Skeletal muscle satellite cell (primary cell): ENCODE data around the gene E2F6.

Source experiments
- H3K27me3 ChIP-seq: 2 replicates; pipeline ENCODE4 v1.7.0; 2013; ENCODE audit warnings: low read length; ENCODE audit not compliant: control insufficient read depth, insufficient read depth
- H3K36me3 ChIP-seq: 2 replicates; pipeline ENCODE4 v1.7.0; 2013; ENCODE audit warnings: mild to moderate bottlenecking, control low read depth, low read length; ENCODE audit not compliant: insufficient read depth
- H3K4me1 ChIP-seq: 2 replicates; pipeline ENCODE4 v1.7.0; 2013; ENCODE audit warnings: low read length; ENCODE audit not compliant: control insufficient read depth, insufficient read depth
- H3K4me2 ChIP-seq: 2 replicates; pipeline ENCODE4 v1.7.0; 2013; ENCODE audit warnings: mild to moderate bottlenecking, low read length
- H3K4me3 ChIP-seq: 2 replicates; pipeline ENCODE4 v1.7.0; 2013; ENCODE audit warnings: low read length
- H3K9ac ChIP-seq: 2 replicates; pipeline ENCODE4 v1.7.0; 2013; ENCODE audit warnings: mild to moderate bottlenecking, low read depth, low read length, moderate library complexity
- H3K9me3 ChIP-seq: replicated peaks from 2 replicates; pipeline ENCODE4 v1.7.0; 2013; ENCODE audit warnings: mild to moderate bottlenecking, control low read depth, low read length

The E2F6 gene

GRCh38 chr2:11477994-11478393, 12.0 kb upstream of the E2F6 start:
- Histone ChIP-seq H3K27me3 (peaks cover 49% of the 10 kb centered on the region), H3K4me1 (peaks cover under 1% of the 10 kb centered on the region), H3K4me2 (no peak overlapping the region), H3K9ac (no peak overlapping the region), H3K4me3 (no peak overlapping the region), H3K36me3 (no peaks in the 10 kb centered on the region), H3K9me3 (no peaks in the 10 kb centered on the region)

DNA sequence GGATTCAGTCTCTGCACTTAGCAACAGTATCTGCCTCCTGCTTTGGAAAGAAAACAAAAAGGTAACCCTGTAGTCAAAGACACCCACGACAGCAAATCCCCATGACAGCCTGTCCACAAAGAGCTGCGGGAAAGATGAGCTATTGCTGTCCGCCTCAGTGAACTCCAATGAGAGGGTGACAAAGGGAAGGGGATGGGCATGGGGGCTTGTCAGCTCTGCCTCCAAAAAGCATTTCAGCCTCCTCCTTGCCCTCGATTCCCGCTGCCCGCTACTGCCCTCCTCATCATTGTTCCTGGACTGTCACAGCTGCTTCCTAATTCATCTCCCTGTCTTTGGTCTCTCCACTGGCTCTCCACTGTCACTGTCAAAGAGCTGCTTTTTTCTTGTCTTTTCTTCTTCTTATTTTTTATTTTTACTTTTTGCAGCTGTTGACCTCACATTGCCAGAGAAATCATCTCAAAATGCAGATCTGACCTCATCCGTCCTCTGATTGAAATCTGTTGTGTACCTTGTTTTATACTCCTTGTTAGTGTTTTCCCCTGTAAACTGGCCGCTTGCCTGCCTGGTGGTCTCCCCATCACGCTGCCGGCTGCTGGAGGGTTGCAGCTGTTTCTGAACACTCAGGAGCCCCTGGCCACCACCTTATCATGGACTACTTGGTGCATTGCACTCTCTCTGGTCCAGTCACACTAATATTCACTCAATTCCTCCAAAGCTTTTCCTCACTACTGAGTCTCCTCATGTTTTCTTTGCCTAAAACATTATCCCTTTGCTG, 7.9 kb upstream of the E2F6 start:
- Histone ChIP-seq H3K4me3 (no peak overlapping the region), H3K9ac (no peak overlapping the region), H3K4me2 (no peak overlapping the region)

DNA sequence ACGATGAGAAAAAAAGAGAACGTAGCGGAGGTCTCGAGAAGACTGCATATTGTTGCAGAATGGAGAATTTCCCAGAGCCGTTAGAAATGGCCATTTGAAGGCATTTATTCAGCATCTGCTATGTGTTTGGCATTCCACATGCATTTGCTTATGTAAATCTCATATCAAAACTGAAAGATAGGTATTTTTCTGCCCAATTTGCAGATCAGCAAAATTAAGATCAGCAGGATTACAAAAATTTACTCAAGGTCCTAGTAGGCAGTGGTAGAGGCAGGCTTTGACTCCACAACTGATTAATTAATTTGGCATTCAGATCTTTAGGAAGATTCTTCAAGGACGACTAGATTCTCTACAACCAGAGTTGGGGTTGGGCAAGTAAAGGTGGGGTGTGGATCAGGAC, 1.8 kb upstream of the E2F6 start:
- H3K4me3 ChIP-seq, result no peak overlapping the region
- H3K27me3 ChIP-seq, result peaks cover 10% of the 10 kb centered on the region
- no peak overlapping the region for H3K4me2 ChIP-seq
- H3K9ac ChIP-seq, result no peak overlapping the region
- peaks cover 11% of the 10 kb centered on the region for H3K36me3 ChIP-seq
- no peaks in the 10 kb centered on the region for H3K9me3 ChIP-seq
- peaks cover 25% of the 10 kb centered on the region for H3K4me1 ChIP-seq

More for the DNA sequence above, 7.9 kb upstream of the E2F6 start:
- Histone ChIP-seq H3K36me3 (no peaks in the 10 kb centered on the region), H3K4me1 (no peaks in the 10 kb centered on the region), H3K9me3 (no peaks in the 10 kb centered on the region), H3K27me3 (peaks cover 35% of the 10 kb centered on the region)

DNA sequence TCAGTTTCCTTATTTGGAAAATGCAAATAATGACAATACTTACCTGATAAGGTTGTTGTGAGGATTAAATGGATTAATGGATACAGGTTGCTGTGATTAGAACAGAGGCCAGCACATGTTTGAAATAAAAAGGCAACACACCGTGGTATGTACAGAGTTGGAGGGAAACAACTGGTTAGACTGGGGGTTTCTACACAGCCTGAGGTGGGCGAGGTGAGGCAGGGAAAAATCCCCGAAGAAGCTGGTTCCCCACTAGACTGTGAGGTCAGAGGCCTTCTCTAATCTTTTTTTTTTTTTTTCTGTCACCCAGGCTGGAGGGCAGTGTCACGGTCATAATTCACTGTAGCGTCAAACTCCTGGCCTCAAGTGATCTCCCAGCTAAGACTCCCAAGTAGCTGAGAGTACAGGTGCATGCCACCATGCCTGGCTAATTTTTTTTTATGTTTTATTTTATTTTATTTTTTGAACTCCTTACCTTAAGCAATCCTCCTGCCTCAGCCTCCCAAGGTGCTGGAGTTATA, 1.2 kb upstream of the E2F6 start:
- Histone ChIP-seq H3K27me3 (peaks cover 5% of the 10 kb centered on the region), H3K4me2 (no peak overlapping the region), H3K4me3 (no peak overlapping the region), H3K9me3 (no peaks in the 10 kb centered on the region), H3K9ac (no peak overlapping the region), H3K36me3 (peaks cover 11% of the 10 kb centered on the region), H3K4me1 (peaks cover 25% of the 10 kb centered on the region)

DNA sequence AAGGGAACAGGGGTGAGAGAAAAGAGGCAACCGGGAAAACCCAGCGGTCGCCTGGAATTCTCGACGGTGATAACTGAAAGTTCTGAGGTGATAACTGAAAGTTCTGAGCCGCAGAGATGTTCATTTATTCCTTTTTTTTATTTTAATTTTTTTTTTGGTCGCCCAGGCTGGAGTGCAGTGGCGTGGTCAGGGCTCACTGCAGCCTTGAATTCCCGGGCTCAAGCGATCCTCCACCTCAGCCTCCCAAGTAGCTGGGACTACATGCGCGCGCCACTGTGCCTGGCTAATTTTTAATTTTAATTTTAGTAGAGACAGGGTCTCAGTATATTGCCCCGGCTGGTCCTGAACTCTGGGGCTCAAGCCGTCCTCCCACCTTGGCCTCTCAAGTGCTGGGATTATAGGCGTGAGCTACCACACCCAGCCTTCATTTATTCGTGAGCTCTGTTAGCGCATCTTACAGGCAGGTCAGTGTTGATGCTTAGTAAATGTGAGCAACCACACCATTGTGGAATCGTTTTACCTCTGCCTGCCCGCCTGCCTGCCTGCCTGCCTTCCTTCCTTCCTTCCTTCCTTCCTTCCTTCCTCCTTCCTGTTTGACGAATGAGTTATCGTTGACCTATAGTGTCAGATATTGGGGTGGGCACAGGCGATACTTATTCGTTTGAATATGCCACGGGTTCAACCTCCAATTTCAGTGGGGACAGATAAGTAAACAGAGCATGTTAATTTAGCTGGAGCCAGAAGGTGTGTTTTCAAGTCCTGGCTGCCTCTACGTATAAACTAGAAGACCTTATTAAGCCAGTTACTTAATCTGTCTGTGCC, 557 bp upstream of the E2F6 start:
- peak overlapping the region; percentile 83 for H3K9ac ChIP-seq

DNA sequence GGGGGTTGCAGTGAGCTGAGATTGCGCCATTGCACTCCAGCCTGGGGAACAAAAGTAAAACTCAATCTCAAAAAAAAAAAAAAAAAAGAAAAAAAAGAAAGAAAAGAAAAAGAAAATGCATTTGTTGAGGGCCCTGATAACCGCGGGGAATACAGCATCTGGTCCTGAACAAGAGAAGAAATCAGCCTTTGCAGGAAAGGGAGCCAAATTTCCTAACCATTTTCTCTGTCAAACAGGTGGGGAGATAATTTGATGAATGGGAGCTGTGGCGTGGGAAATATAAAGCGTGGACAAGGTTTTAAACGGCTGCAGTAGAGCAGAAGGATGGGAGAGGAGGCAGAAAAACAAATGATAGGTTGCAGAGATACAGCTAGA, 864 bp downstream of the E2F6 start:
- Histone ChIP-seq H3K4me1 (peaks cover 25% of the 10 kb centered on the region), H3K4me3 (peak overlapping the region; percentile 91), H3K27me3 (no peaks in the 10 kb centered on the region), H3K9me3 (no peaks in the 10 kb centered on the region), H3K9ac (peak overlapping the region; percentile 83), H3K36me3 (peaks cover 14% of the 10 kb centered on the region), H3K4me2 (peak overlapping the region; percentile 86)

More for the DNA sequence above, 557 bp upstream of the E2F6 start:
- peaks cover 11% of the 10 kb centered on the region for H3K36me3 ChIP-seq
- no peaks in the 10 kb centered on the region for H3K9me3 ChIP-seq
- H3K4me2 ChIP-seq, result peak overlapping the region; percentile 86
- peaks cover 25% of the 10 kb centered on the region for H3K4me1 ChIP-seq
- H3K4me3 ChIP-seq, result peak overlapping the region; percentile 91
- no peaks in the 10 kb centered on the region for H3K27me3 ChIP-seq

- H3K27me3 ChIP-seq, result no peaks in the 10 kb centered on the region
- peaks cover 23% of the 10 kb centered on the region for H3K36me3 ChIP-seq
- peaks cover 15% of the 10 kb centered on the region for H3K4me1 ChIP-seq
- H3K9ac ChIP-seq, result no peak overlapping the region
- no peak overlapping the region for H3K4me2 ChIP-seq
- no peak overlapping the region for H3K4me3 ChIP-seq
- no peaks in the 10 kb centered on the region for H3K9me3 ChIP-seq
Observed at GRCh38 chr2:11459816-11460215, 6.1 kb downstream of the E2F6 start.

GRCh38 chr2:11458753-11459152, 7.2 kb downstream of the E2F6 start:
- Histone ChIP-seq H3K4me2 (no peak overlapping the region), H3K9ac (no peak overlapping the region), H3K36me3 (peaks cover 21% of the 10 kb centered on the region), H3K9me3 (no peaks in the 10 kb centered on the region), H3K4me1 (peaks cover 8% of the 10 kb centered on the region), H3K4me3 (no peak overlapping the region), H3K27me3 (no peaks in the 10 kb centered on the region)

GRCh38 chr2:11457935-11458334, 8.0 kb downstream of the E2F6 start:
- Histone ChIP-seq H3K9me3 (no peaks in the 10 kb centered on the region), H3K4me3 (no peak overlapping the region), H3K36me3 (peaks cover 22% of the 10 kb centered on the region), H3K4me1 (no peaks in the 10 kb centered on the region), H3K4me2 (no peak overlapping the region), H3K27me3 (no peaks in the 10 kb centered on the region), H3K9ac (no peak overlapping the region)

GRCh38 chr2:11456251-11456650, 9.7 kb downstream of the E2F6 start:
- Histone ChIP-seq H3K9ac (no peak overlapping the region), H3K36me3 (peaks cover 26% of the 10 kb centered on the region)

GRCh38 chr2:11454824-11455223, 11.1 kb downstream of the E2F6 start:
- Histone ChIP-seq H3K9me3 (no peaks in the 10 kb centered on the region), H3K4me1 (no peaks in the 10 kb centered on the region), H3K27me3 (no peaks in the 10 kb centered on the region), H3K36me3 (peaks cover 35% of the 10 kb centered on the region), H3K4me3 (no peak overlapping the region), H3K4me2 (no peak overlapping the region), H3K9ac (no peak overlapping the region)

More at GRCh38 chr2:11456251-11456650, 9.7 kb downstream of the E2F6 start:
- no peak overlapping the region for H3K4me3 ChIP-seq
- H3K4me1 ChIP-seq, result no peaks in the 10 kb centered on the region
- H3K27me3 ChIP-seq, result no peaks in the 10 kb centered on the region
- no peak overlapping the region for H3K4me2 ChIP-seq
- H3K9me3 ChIP-seq, result no peaks in the 10 kb centered on the region
